ENCODE measurements around the gene SCD5. TPM values are rescaled to one million over a fixed set of nuclear protein-coding genes. Genes with fewer than 3 reads are reported as not detected.

The SCD5 gene
- total and polyA plus RNA-seq, 11 donors: 1.4 to 6.8 (median 2.5) TPM

DNA sequence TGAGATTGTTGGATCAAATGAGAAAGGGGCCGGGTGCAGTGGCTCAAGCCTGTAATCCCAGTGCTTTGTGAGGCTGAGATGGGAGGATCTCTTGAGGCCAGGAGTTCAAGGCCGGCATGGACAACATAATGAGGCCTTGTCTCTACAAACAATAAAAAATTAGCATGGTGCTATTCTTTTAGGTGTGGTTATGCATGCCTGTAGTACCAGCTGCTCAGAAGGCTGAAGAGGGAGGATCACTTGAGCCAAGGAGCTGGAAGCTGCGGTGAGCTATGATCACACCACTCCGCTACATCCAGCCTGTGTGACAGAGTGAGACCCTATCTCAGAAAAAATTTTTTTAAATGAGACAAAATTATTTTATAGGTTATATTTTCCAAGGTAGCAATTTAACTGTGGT is 187.1 kb downstream of the SCD5 start:
- no peak overlapping the region for H3K4me3 ChIP-seq
- H3K9me3 ChIP-seq: no peaks in the 10 kb centered on the region
- no peaks in the 10 kb centered on the region for H3K4me1 ChIP-seq
- intact Hi-C loops (cut with DNase I): no loop called here
- no peaks in the 10 kb centered on the region for H3K27me3 ChIP-seq
- TF ChIP-seq POLR2A (IDR thresholded peaks at IDR 0.05) (no peak), CTCF (IDR thresholded peaks at IDR 0.05) (no peak)
- ATAC-seq (no peak), DNase-seq (no peak)
- H3K36me3 ChIP-seq: no peaks in the 10 kb centered on the region
- H3K27ac ChIP-seq: no peak overlapping the region
- WGBS, 4 donors: 93 to 96% (median 94%) methylated on average over 4 of the region's 4 CpGs

GRCh38 chr4:82610041-82610440 is 188.6 kb downstream of the SCD5 start:
- Histone ChIP-seq H3K27me3 (no peaks in the 10 kb centered on the region), H3K36me3 (no peaks in the 10 kb centered on the region), H3K9me3 (no peaks in the 10 kb centered on the region), H3K4me3 (no peak overlapping the region), H3K27ac (no peak overlapping the region), H3K4me1 (no peaks in the 10 kb centered on the region)
- DNase-seq (no peak), ATAC-seq (no peak)
- TF ChIP-seq CTCF (IDR thresholded peaks at IDR 0.05) (no peak), POLR2A (IDR thresholded peaks at IDR 0.05) (no peak)
- intact Hi-C loops (cut with DNase I): no loop called here
- 59 to 79% (median 69%) methylated on average over 2 of the region's 2 CpGs for WGBS, 4 donors

- Histone ChIP-seq H3K9me3 (no peaks in the 10 kb centered on the region), H3K36me3 (no peaks in the 10 kb centered on the region), H3K4me3 (no peak overlapping the region), H3K27ac (no peak overlapping the region), H3K4me1 (no peaks in the 10 kb centered on the region), H3K27me3 (no peaks in the 10 kb centered on the region)
- ATAC-seq (no peak), DNase-seq (no peak)
- intact Hi-C loops (cut with DNase I): no loop called here
- 93 to 95% (median 94%) methylated on average over 7 of the region's 7 CpGs for WGBS, 4 donors
- no peak for TF ChIP-seq POLR2A (IDR thresholded peaks at IDR 0.05)
- TF ChIP-seq CTCF (IDR thresholded peaks at IDR 0.05): no peak
These were observed 192.0 kb downstream of the SCD5 start for GRCh38 chr4:82606622-82607021.

GRCh38 chr4:82604522-82604921 is 194.1 kb downstream of the SCD5 start:
- H3K36me3 ChIP-seq: no peaks in the 10 kb centered on the region
- WGBS, 4 donors: 89 to 100% (median 93%) methylated on average over 1 of the region's 1 CpG
- no peaks in the 10 kb centered on the region for H3K27me3 ChIP-seq
- no peak overlapping the region for H3K27ac ChIP-seq
- no peaks in the 10 kb centered on the region for H3K9me3 ChIP-seq
- ATAC-seq: no peak
- no peak overlapping the region for H3K4me3 ChIP-seq
- no peak for DNase-seq
- TF ChIP-seq CTCF (IDR thresholded peaks at IDR 0.05) (no peak), POLR2A (IDR thresholded peaks at IDR 0.05) (no peak)
- H3K4me1 ChIP-seq: peaks cover 0 to 3% (median 0%) of the 10 kb centered on the region in 12 donors
- intact Hi-C loops (cut with DNase I): no loop called here
